Fibroblast of lung (primary cell): ENCODE results near the gene HERC2. TPM values are rescaled to one million over a fixed set of nuclear protein-coding genes. Genes with fewer than 3 reads are reported as not detected.

Experiments
- DNase-seq, 2 donors: peaks; one replicate each; pipeline versions ENCODE4 v3.0.0 to v3.0.0-alpha.2; 2010; ENCODE audit warnings: low read depth in 2 of 2
- H2AFZ ChIP-seq: 2 replicates; pipeline ENCODE4 v1.5.1; 2012; ENCODE audit warnings: low read length, control low read depth, inconsistent platforms
- H3K27ac ChIP-seq: 2 replicates; pipeline ENCODE4 v1.5.1; 2011; ENCODE audit warnings: low read length, control low read depth; ENCODE audit not compliant: insufficient read depth
- H3K27me3 ChIP-seq: 2 replicates; pipeline ENCODE4 v1.5.1; 2011; ENCODE audit warnings: mild to moderate bottlenecking, low read length; ENCODE audit not compliant: control insufficient read depth, insufficient read depth
- H3K36me3 ChIP-seq: 2 replicates; pipeline ENCODE4 v1.5.1; 2011; ENCODE audit warnings: low read length; ENCODE audit not compliant: control insufficient read depth, insufficient read depth
- H3K4me1 ChIP-seq: 2 replicates; pipeline ENCODE4 v1.5.1; 2011; ENCODE audit warnings: low read length; ENCODE audit not compliant: control insufficient read depth, insufficient read depth; ENCODE audit errors: extremely low read depth
- H3K4me2 ChIP-seq: 2 replicates; pipeline ENCODE4 v1.5.1; 2011; ENCODE audit warnings: low read length, control low read depth; ENCODE audit not compliant: insufficient read depth; ENCODE audit errors: extremely low read depth
- H3K4me3 ChIP-seq, 4 experiments: fragments of 200-600 bp in 1 of 4; sonication (generic) in 1 of 4; replicated peaks in 1 of 4; 2 replicates each; pipeline ENCODE4 v1.5.1; 2011 to 2016; ENCODE audit warnings: low read length in 4 of 4, low read depth in 3 of 4, mild to moderate bottlenecking in 3 of 4, control low read depth in 2 of 4, inconsistent platforms in 1 of 4, mixed read lengths in 1 of 4; ENCODE audit not compliant: insufficient read depth in 1 of 4; ENCODE audit errors: control extremely low read depth in 1 of 4
- H3K79me2 ChIP-seq: 2 replicates; pipeline ENCODE4 v1.5.1; 2012; ENCODE audit warnings: mild to moderate bottlenecking, low read length, inconsistent platforms; ENCODE audit not compliant: control insufficient read depth, insufficient read depth
- H3K9ac ChIP-seq: 2 replicates; pipeline ENCODE4 v1.5.1; 2011; ENCODE audit warnings: mild to moderate bottlenecking, low read length, control low read depth; ENCODE audit not compliant: insufficient read depth
- H3K9me3 ChIP-seq: 2 replicates; pipeline ENCODE4 v1.5.1; 2012; ENCODE audit warnings: low read depth, low read length; ENCODE audit not compliant: control insufficient read depth, insufficient read depth
- H4K20me1 ChIP-seq: 2 replicates; pipeline ENCODE4 v1.5.1; 2011; ENCODE audit warnings: low read length; ENCODE audit not compliant: control insufficient read depth, insufficient read depth; ENCODE audit errors: extremely low read depth
- EZH2 ChIP-seq: IDR thresholded peaks from 2 replicates; pipeline ENCODE4 v1.5.1; 2012; ENCODE audit warnings: low read length, control low read depth, mild to moderate bottlenecking; ENCODE audit errors: missing control alignments
- polyA plus RNA-seq, 2 donors: library from polyadenylated mRNA; depleted of rRNA in 1 of 2; stranded (reverse) in 1 of 2; unstranded in 1 of 2; fragments of >200 nt; gene quantifications; 2 replicates each; pipeline ENCODE4 v1.2.1, GENCODE V29; 2011 to 2012; ENCODE audit warnings: missing spikeins in 1 of 2
- total RNA-seq: library from RNA; depleted of rRNA; stranded (reverse); fragments of >200 nt; gene quantifications from 2 replicates; pipeline ENCODE4 v1.2.1, GENCODE V29; 2014
- TF ChIP-seq, protein P1 (sequence below), 2 donors: IDR thresholded peaks in 1 of 2; conservative IDR thresholded peaks in 1 of 2; 1 replicate in 1 of 2; 2 replicates in 1 of 2; pipeline ENCODE4 v1.5.1; 2011 to 2012; ENCODE audit warnings: low read length in 2 of 2, control low read depth in 1 of 2, inconsistent platforms in 1 of 2, low read depth in 1 of 2, mild to moderate bottlenecking in 1 of 2

HERC2 gene
- total and polyA plus RNA-seq, 2 donors (not counting 1 experiment from before 2014, with no cell fraction given) = 12.4 to 55.8 TPM

DNA sequence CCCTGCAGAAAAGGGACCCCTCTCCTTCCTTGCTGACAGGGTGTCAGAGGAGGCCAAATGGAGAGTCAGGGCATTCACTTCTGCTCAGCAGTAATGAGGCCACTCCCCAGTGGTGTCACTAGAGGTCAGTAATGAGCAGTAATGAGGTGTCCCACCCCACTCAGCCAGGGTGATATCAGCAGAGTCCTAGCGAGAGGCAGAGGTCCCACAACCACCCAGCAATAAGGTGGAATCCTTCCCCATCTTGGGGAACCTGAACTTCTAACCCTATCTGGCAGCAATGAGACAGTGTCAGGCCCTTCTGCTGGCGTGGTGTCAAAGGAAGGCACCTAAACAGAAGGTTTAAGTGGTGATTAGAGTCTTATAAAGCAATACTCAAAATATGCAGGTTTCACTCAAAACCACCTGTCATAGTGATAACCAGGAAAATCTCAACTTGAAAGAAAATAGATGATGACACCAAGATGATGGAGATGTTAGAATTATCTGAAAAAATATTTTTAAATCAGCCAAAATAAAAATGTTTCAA, 235.7 kb downstream of the HERC2 start:
- H3K4me1 ChIP-seq = no peaks in the 10 kb centered on the region
- H4K20me1 ChIP-seq = no peaks in the 10 kb centered on the region
- no peaks in the 10 kb centered on the region for H3K36me3 ChIP-seq
- no peaks in the 10 kb centered on the region for H3K9me3 ChIP-seq
- H3K27me3 ChIP-seq = no peaks in the 10 kb centered on the region
- H3K27ac ChIP-seq = no peak overlapping the region
- H3K9ac ChIP-seq = no peak overlapping the region
- no peaks in the 10 kb centered on the region for H3K79me2 ChIP-seq
- no peak for TF ChIP-seq EZH2
- TF ChIP-seq, protein P1, sequence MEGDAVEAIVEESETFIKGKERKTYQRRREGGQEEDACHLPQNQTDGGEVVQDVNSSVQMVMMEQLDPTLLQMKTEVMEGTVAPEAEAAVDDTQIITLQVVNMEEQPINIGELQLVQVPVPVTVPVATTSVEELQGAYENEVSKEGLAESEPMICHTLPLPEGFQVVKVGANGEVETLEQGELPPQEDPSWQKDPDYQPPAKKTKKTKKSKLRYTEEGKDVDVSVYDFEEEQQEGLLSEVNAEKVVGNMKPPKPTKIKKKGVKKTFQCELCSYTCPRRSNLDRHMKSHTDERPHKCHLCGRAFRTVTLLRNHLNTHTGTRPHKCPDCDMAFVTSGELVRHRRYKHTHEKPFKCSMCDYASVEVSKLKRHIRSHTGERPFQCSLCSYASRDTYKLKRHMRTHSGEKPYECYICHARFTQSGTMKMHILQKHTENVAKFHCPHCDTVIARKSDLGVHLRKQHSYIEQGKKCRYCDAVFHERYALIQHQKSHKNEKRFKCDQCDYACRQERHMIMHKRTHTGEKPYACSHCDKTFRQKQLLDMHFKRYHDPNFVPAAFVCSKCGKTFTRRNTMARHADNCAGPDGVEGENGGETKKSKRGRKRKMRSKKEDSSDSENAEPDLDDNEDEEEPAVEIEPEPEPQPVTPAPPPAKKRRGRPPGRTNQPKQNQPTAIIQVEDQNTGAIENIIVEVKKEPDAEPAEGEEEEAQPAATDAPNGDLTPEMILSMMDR (conservative IDR thresholded peaks at IDR 0.05 in 1 of 2, IDR thresholded peaks at IDR 0.05 in 1 of 2; ENCODE audit: low read depth in 1 of 2, low read length in 2 of 2) = peak; percentile 77 to 86
- H3K4me3 ChIP-seq = no peak overlapping the region
- peak; percentile 37 to 47 for DNase-seq
- no peak overlapping the region for H2AFZ ChIP-seq
- no peak overlapping the region for H3K4me2 ChIP-seq

DNA sequence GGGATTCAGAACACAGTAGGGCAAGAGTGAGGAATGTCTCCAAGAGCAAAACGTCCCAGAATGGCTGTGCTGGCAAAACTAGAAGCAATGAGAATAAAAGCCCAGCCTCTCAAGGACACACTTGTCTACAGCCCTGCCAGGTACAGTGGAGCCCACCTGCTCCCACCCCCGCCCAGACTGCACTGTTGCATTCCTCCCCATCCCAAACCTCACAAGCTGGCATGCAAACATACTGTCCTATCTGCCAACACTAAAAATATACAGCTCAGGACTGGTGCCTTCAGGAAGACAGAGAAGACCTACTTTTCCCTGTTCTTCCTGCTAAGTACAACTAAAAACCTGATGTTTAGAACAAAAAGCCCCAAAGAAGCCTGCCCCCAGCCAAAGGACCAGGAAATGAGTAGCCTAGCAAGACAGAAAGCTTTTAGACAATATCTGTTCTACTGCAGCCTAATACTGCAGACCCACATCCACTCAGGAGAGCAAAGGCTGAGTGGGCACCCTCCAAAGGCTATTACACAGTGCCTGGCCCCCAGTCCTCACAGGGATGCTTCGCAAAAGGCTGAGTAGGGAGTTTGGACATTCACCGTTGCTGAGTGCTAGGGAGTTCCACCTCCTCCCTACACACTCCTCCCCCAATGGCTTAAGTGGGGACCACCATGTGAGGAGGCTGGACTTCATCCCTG, 236.3 kb downstream of the HERC2 start:
- no peaks in the 10 kb centered on the region for H3K27me3 ChIP-seq
- no peak overlapping the region for H2AFZ ChIP-seq
- H3K27ac ChIP-seq = no peak overlapping the region
- TF ChIP-seq EZH2 = no peak
- TF ChIP-seq, protein P1 (conservative IDR thresholded peaks at IDR 0.05 in 1 of 2, IDR thresholded peaks at IDR 0.05 in 1 of 2; ENCODE audit: low read depth in 1 of 2, low read length in 2 of 2) = peak in 1 of 2 donors; percentile 3
- H3K9ac ChIP-seq = no peak overlapping the region
- no peaks in the 10 kb centered on the region for H3K36me3 ChIP-seq
- no peaks in the 10 kb centered on the region for H3K4me1 ChIP-seq
- DNase-seq = no peak
- no peaks in the 10 kb centered on the region for H3K9me3 ChIP-seq
- no peak overlapping the region for H3K4me2 ChIP-seq
- no peak overlapping the region for H3K4me3 ChIP-seq
- H3K79me2 ChIP-seq = no peaks in the 10 kb centered on the region
- H4K20me1 ChIP-seq = no peaks in the 10 kb centered on the region

DNA sequence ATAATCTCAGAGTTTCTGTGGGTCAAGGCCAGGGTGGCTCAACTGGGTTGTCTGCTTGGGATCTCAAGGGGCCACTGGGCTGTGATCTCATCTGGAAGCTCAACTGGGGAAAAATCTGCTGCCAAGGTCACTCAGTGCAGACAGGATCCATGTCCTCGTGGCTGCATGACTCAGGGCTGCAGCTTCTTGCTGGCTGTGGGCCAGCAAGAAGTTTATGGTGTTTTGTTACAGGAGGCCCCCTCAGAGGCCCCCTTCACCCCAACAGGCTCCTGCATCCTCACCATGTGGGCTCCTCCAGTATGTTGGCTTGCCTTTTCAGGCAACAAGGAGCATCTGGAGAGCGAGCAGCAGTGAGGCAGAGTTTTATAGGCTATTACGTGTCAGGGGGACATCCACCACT, 237.4 kb downstream of the HERC2 start:
- no peaks in the 10 kb centered on the region for H3K9me3 ChIP-seq
- no peak overlapping the region for H3K4me2 ChIP-seq
- H3K79me2 ChIP-seq = no peaks in the 10 kb centered on the region
- no peaks in the 10 kb centered on the region for H3K27me3 ChIP-seq
- H3K9ac ChIP-seq = no peak overlapping the region
- no peak overlapping the region for H3K4me3 ChIP-seq
- no peaks in the 10 kb centered on the region for H4K20me1 ChIP-seq
- H3K27ac ChIP-seq = no peak overlapping the region
- peak in 1 of 2 donors; percentile 17 for DNase-seq
- no peaks in the 10 kb centered on the region for H3K36me3 ChIP-seq
- no peaks in the 10 kb centered on the region for H3K4me1 ChIP-seq
- TF ChIP-seq, protein P1 (conservative IDR thresholded peaks at IDR 0.05 in 1 of 2, IDR thresholded peaks at IDR 0.05 in 1 of 2; ENCODE audit: low read depth in 1 of 2, low read length in 2 of 2) = no peak
- no peak for TF ChIP-seq EZH2
- no peak overlapping the region for H2AFZ ChIP-seq
